Measurements from ENCODE around the gene CRMP1.

Gene CRMP1

GRCh38 chr4:5899396-5899795 lies 6.5 kb upstream of the CRMP1 start:
- no peak for DNase-seq
- Histone ChIP-seq H4K8ac (ENCODE audit: low read length) (no peak overlapping the region), H3K4ac (ENCODE audit: low read depth in 1 of 2, low read length in 2 of 2) (no peak overlapping the region), H3K14ac (ENCODE audit: low read length in 2 of 2) (no peak overlapping the region), H3K18ac (ENCODE audit: low read depth in 1 of 2, low read length in 2 of 2) (no peak overlapping the region), H3K9me3 (ENCODE audit: control insufficient read depth, low read length) (peaks cover 10% of the 10 kb centered on the region), H3K36me3 (ENCODE audit: control insufficient read depth in 1 of 2, insufficient read depth in 2 of 2, low read depth in 1 of 2, low read length in 2 of 2) (no peaks in the 10 kb centered on the region), H2BK5ac (ENCODE audit: low read depth, low read length, poor library complexity, severe bottlenecking) (no peak overlapping the region), H2AFZ (ENCODE audit: low read depth, low read length) (no peak overlapping the region), H2BK15ac (ENCODE audit: low read depth, poor library complexity, severe bottlenecking) (no peak overlapping the region), H3K27me3 (ENCODE audit: control insufficient read depth in 1 of 2, insufficient read depth in 1 of 2, low read length in 2 of 2) (peaks cover 55 to 90% of the 10 kb centered on the region in 2 experiments), H2BK120ac (ENCODE audit: low read depth, low read length) (no peak overlapping the region), H3K23ac (ENCODE audit: low read length in 2 of 2) (no peak overlapping the region), H3K4me1 (ENCODE audit: control insufficient read depth, insufficient read depth, low read depth, low read length) (no peaks in the 10 kb centered on the region), H4K91ac (ENCODE audit: low read length) (no peak overlapping the region), H3K9ac (ENCODE audit: low read length) (no peak overlapping the region), H3K27ac (ENCODE audit: low read length, poor library complexity, severe bottlenecking) (no peak overlapping the region), H3K79me1 (replicated peaks; ENCODE audit: low read length, poor library complexity, severe bottlenecking) (no peaks in the 10 kb centered on the region), H2AK5ac (ENCODE audit: low read length, severe bottlenecking) (no peak overlapping the region), H2BK12ac (ENCODE audit: low read length in 2 of 2) (no peak overlapping the region), H3K4me2 (ENCODE audit: low read length, poor library complexity, severe bottlenecking) (no peak overlapping the region), H3K4me3 (ENCODE audit: insufficient read depth in 1 of 2, low read depth in 1 of 2, low read length in 2 of 2) (no peak overlapping the region)
- WGBS, result 74% methylated on average over 1 of the region's 1 CpG

DNA sequence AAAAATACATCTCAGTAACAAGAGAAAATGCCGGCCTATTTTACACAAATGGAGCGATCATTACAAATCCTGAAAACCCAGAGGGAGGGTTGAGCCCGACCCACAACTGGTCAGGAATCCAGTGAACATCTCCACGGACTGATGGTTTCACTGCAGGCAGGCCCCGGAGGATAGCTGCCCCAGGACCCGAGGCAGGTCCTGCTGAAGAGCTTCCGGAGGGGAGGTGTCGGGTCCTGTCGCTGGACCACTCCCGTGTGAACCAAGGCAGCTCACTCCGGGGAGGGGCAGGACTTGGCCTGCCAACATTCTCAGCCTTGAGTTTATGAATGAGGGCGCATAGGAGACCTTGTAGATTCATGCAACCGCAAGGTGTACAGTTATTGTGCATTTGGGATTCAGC lies 4.8 kb upstream of the CRMP1 start:
- H4K91ac ChIP-seq (ENCODE audit: low read length), result no peak overlapping the region
- H2BK12ac ChIP-seq (ENCODE audit: low read length in 2 of 2), result no peak overlapping the region
- no peak overlapping the region for H3K4ac ChIP-seq (ENCODE audit: low read depth in 1 of 2, low read length in 2 of 2)

GRCh38 chr4:5895287-5895686 lies 2.4 kb upstream of the CRMP1 start:
- H3K4ac ChIP-seq (ENCODE audit: low read depth in 1 of 2, low read length in 2 of 2), result no peak overlapping the region
- H3K23ac ChIP-seq (ENCODE audit: low read length in 2 of 2), result no peak overlapping the region
- no peak overlapping the region for H3K4me3 ChIP-seq (ENCODE audit: insufficient read depth in 1 of 2, low read depth in 1 of 2, low read length in 2 of 2)
- 93% methylated on average over 4 of the region's 4 CpGs for WGBS
- H4K8ac ChIP-seq (ENCODE audit: low read length), result no peak overlapping the region
- H2BK120ac ChIP-seq (ENCODE audit: low read depth, low read length), result no peak overlapping the region
- no peaks in the 10 kb centered on the region for H3K79me1 ChIP-seq (replicated peaks; ENCODE audit: low read length, poor library complexity, severe bottlenecking)
- no peak for DNase-seq
- no peak overlapping the region for H3K4me2 ChIP-seq (ENCODE audit: low read length, poor library complexity, severe bottlenecking)
- peaks cover 77 to 92% of the 10 kb centered on the region in 2 experiments for H3K27me3 ChIP-seq (ENCODE audit: control insufficient read depth in 1 of 2, insufficient read depth in 1 of 2, low read length in 2 of 2)
- no peak overlapping the region for H3K9ac ChIP-seq (ENCODE audit: low read length)
- no peak overlapping the region for H2BK5ac ChIP-seq (ENCODE audit: low read depth, low read length, poor library complexity, severe bottlenecking)
- no peak overlapping the region for H2AK5ac ChIP-seq (ENCODE audit: low read length, severe bottlenecking)
- H3K4me1 ChIP-seq (ENCODE audit: control insufficient read depth, insufficient read depth, low read depth, low read length), result peaks cover 12% of the 10 kb centered on the region
- H2BK15ac ChIP-seq (ENCODE audit: low read depth, poor library complexity, severe bottlenecking), result no peak overlapping the region
- H3K18ac ChIP-seq (ENCODE audit: low read depth in 1 of 2, low read length in 2 of 2), result no peak overlapping the region
- H3K9me3 ChIP-seq (ENCODE audit: control insufficient read depth, low read length), result peaks cover 7% of the 10 kb centered on the region
- H2BK12ac ChIP-seq (ENCODE audit: low read length in 2 of 2), result no peak overlapping the region
- H3K14ac ChIP-seq (ENCODE audit: low read length in 2 of 2), result no peak overlapping the region
- H2AFZ ChIP-seq (ENCODE audit: low read depth, low read length), result no peak overlapping the region
- no peak overlapping the region for H3K27ac ChIP-seq (ENCODE audit: low read length, poor library complexity, severe bottlenecking)
- H4K91ac ChIP-seq (ENCODE audit: low read length), result no peak overlapping the region
- no peaks in the 10 kb centered on the region for H3K36me3 ChIP-seq (ENCODE audit: control insufficient read depth in 1 of 2, insufficient read depth in 2 of 2, low read depth in 1 of 2, low read length in 2 of 2)

More for the DNA sequence above, 4.8 kb upstream of the CRMP1 start:
- Histone ChIP-seq H2BK120ac (ENCODE audit: low read depth, low read length) (no peak overlapping the region), H3K14ac (ENCODE audit: low read length in 2 of 2) (no peak overlapping the region), H3K36me3 (ENCODE audit: control insufficient read depth in 1 of 2, insufficient read depth in 2 of 2, low read depth in 1 of 2, low read length in 2 of 2) (no peaks in the 10 kb centered on the region), H2BK5ac (ENCODE audit: low read depth, low read length, poor library complexity, severe bottlenecking) (no peak overlapping the region), H3K79me1 (replicated peaks; ENCODE audit: low read length, poor library complexity, severe bottlenecking) (no peaks in the 10 kb centered on the region), H4K8ac (ENCODE audit: low read length) (no peak overlapping the region), H3K4me2 (ENCODE audit: low read length, poor library complexity, severe bottlenecking) (no peak overlapping the region), H3K9ac (ENCODE audit: low read length) (no peak overlapping the region), H3K4me1 (ENCODE audit: control insufficient read depth, insufficient read depth, low read depth, low read length) (peaks cover 5% of the 10 kb centered on the region), H3K4me3 (ENCODE audit: insufficient read depth in 1 of 2, low read depth in 1 of 2, low read length in 2 of 2) (peak overlapping the region in 1 of 2 experiments; percentile 11), H3K23ac (ENCODE audit: low read length in 2 of 2) (no peak overlapping the region), H3K27ac (ENCODE audit: low read length, poor library complexity, severe bottlenecking) (no peak overlapping the region), H3K27me3 (ENCODE audit: control insufficient read depth in 1 of 2, insufficient read depth in 1 of 2, low read length in 2 of 2) (peaks cover 64 to 91% of the 10 kb centered on the region in 2 experiments), H3K18ac (ENCODE audit: low read depth in 1 of 2, low read length in 2 of 2) (no peak overlapping the region), H3K9me3 (ENCODE audit: control insufficient read depth, low read length) (peaks cover 7% of the 10 kb centered on the region), H2BK15ac (ENCODE audit: low read depth, poor library complexity, severe bottlenecking) (no peak overlapping the region), H2AK5ac (ENCODE audit: low read length, severe bottlenecking) (no peak overlapping the region), H2AFZ (ENCODE audit: low read depth, low read length) (no peak overlapping the region)
- WGBS, result 85% methylated on average over 13 of the region's 13 CpGs
- DNase-seq, result no peak

DNA sequence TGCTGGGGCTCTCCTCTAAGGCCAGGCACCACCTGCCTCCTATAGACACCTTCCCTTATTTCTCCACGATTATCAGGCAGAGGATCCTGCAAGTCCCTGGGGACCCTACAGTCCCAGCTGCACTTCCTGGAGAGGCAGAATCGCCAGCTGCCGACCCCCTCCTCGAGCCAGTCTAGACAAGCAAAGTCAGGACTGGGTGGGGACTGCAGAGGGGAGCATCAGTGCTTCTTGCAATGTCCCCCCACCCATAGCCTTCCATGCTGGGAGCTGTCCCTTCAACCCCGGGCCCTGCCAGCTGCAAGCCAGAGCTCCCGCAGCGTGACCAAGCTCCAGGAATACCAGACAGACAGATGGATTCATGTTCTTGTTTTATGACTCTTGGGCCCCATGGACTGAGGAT lies 1.4 kb upstream of the CRMP1 start:
- H2BK120ac ChIP-seq (ENCODE audit: low read depth, low read length), result no peak overlapping the region
- H3K4me2 ChIP-seq (ENCODE audit: low read length, poor library complexity, severe bottlenecking), result no peak overlapping the region
- no peak overlapping the region for H3K27ac ChIP-seq (ENCODE audit: low read length, poor library complexity, severe bottlenecking)
- H3K23ac ChIP-seq (ENCODE audit: low read length in 2 of 2), result no peak overlapping the region
- no peak overlapping the region for H3K4ac ChIP-seq (ENCODE audit: low read depth in 1 of 2, low read length in 2 of 2)
- H2BK12ac ChIP-seq (ENCODE audit: low read length in 2 of 2), result no peak overlapping the region
- WGBS, result 48% methylated on average over 7 of the region's 7 CpGs
- H4K8ac ChIP-seq (ENCODE audit: low read length), result no peak overlapping the region
- no peak overlapping the region for H3K4me3 ChIP-seq (ENCODE audit: insufficient read depth in 1 of 2, low read depth in 1 of 2, low read length in 2 of 2)
- no peak overlapping the region for H3K18ac ChIP-seq (ENCODE audit: low read depth in 1 of 2, low read length in 2 of 2)
- no peak overlapping the region for H2AFZ ChIP-seq (ENCODE audit: low read depth, low read length)
- no peak overlapping the region for H2BK5ac ChIP-seq (ENCODE audit: low read depth, low read length, poor library complexity, severe bottlenecking)
- no peak overlapping the region for H3K9ac ChIP-seq (ENCODE audit: low read length)
- peaks cover 77 to 91% of the 10 kb centered on the region in 2 experiments for H3K27me3 ChIP-seq (ENCODE audit: control insufficient read depth in 1 of 2, insufficient read depth in 1 of 2, low read length in 2 of 2)
- H3K9me3 ChIP-seq (ENCODE audit: control insufficient read depth, low read length), result peaks cover 7% of the 10 kb centered on the region
- H3K14ac ChIP-seq (ENCODE audit: low read length in 2 of 2), result no peak overlapping the region
- no peak overlapping the region for H4K91ac ChIP-seq (ENCODE audit: low read length)
- H2AK5ac ChIP-seq (ENCODE audit: low read length, severe bottlenecking), result no peak overlapping the region
- H2BK15ac ChIP-seq (ENCODE audit: low read depth, poor library complexity, severe bottlenecking), result no peak overlapping the region
- H3K79me1 ChIP-seq (replicated peaks; ENCODE audit: low read length, poor library complexity, severe bottlenecking), result no peaks in the 10 kb centered on the region
- H3K36me3 ChIP-seq (ENCODE audit: control insufficient read depth in 1 of 2, insufficient read depth in 2 of 2, low read depth in 1 of 2, low read length in 2 of 2), result no peaks in the 10 kb centered on the region
- DNase-seq, result no peak
- H3K4me1 ChIP-seq (ENCODE audit: control insufficient read depth, insufficient read depth, low read depth, low read length), result peaks cover 16% of the 10 kb centered on the region

Measured in mesenchymal stem cell (in vitro differentiated cells and primary cell).